ENCODE measurements around the gene S100A8.

S100A8 gene

GRCh38 chr1:153389973-153390879 is 647 bp downstream of the S100A8 start:
- DNase-seq = no peak

GRCh38 chr1:153389401-153389800 is 1.5 kb downstream of the S100A8 start:
- no peak for DNase-seq

GRCh38 chr1:153387785-153388184 is 3.1 kb downstream of the S100A8 start:
- DNase-seq = no peak

- DNase-seq = no peak
Observed at GRCh38 chr1:153387001-153387400, 3.9 kb downstream of the S100A8 start.

- DNase-seq = no peak
Observed at GRCh38 chr1:153386500-153386901, 4.4 kb downstream of the S100A8 start.

- DNase-seq = no peak
Observed at GRCh38 chr1:153384958-153385580, 5.8 kb downstream of the S100A8 start.

GRCh38 chr1:153380711-153381110 is 10.2 kb downstream of the S100A8 start:
- no peak for DNase-seq

- no peak for DNase-seq
Observed at GRCh38 chr1:153379591-153379990, 11.3 kb downstream of the S100A8 start.

- DNase-seq = no peak
Observed at GRCh38 chr1:153375511-153375910, 15.4 kb downstream of the S100A8 start, which contains the start of gene S100A12. Gene S100A12, minus strand, starts transcription at chr1:153375621. Its CDS starts 1,029 bp downstream, at chr1:153374592.

GRCh38 chr1:153374071-153374470 is 16.8 kb downstream of the S100A8 start:
- DNase-seq = no peak

- no peak for DNase-seq
Observed at GRCh38 chr1:153372571-153372970, 18.3 kb downstream of the S100A8 start.

GRCh38 chr1:153371231-153371630 is 19.6 kb downstream of the S100A8 start:
- no peak for DNase-seq

- no peak for DNase-seq
Observed at GRCh38 chr1:153370146-153370545, 20.7 kb downstream of the S100A8 start.

GRCh38 chr1:153368495-153368894 is 22.4 kb downstream of the S100A8 start:
- no peak for DNase-seq

GRCh38 chr1:153367090-153367489 is 23.8 kb downstream of the S100A8 start:
- no peak for DNase-seq

GRCh38 chr1:153366261-153366660 is 24.6 kb downstream of the S100A8 start:
- DNase-seq = no peak

GRCh38 chr1:153365696-153366095 is 25.2 kb downstream of the S100A8 start:
- no peak for DNase-seq

GRCh38 chr1:153364766-153365666 is 25.9 kb downstream of the S100A8 start:
- no peak for DNase-seq

- no peak for DNase-seq
Observed at GRCh38 chr1:153364156-153364555, 26.7 kb downstream of the S100A8 start.

GRCh38 chr1:153363641-153364040 is 27.2 kb downstream of the S100A8 start:
- DNase-seq = no peak

- DNase-seq = no peak
Observed at GRCh38 chr1:153362187-153362775, 28.6 kb downstream of the S100A8 start.

- DNase-seq = no peak
Observed at GRCh38 chr1:153361480-153362109, 29.3 kb downstream of the S100A8 start.

All from amniotic stem cell (primary cell).